HK-2 (cell line): Measurements from ENCODE around the gene NUDT16L1.
"Not testable (repeated sequence)": the region's sequence is repeated elsewhere in the genome, so short reads cannot be mapped to it uniquely, and the experiment has no call there.

Experiments
- DNase-seq: peaks from one replicate; pipeline ENCODE4 v3.0.0-alpha.2; 2018; ENCODE audit not compliant: unreplicated experiment

The NUDT16L1 gene

DNA sequence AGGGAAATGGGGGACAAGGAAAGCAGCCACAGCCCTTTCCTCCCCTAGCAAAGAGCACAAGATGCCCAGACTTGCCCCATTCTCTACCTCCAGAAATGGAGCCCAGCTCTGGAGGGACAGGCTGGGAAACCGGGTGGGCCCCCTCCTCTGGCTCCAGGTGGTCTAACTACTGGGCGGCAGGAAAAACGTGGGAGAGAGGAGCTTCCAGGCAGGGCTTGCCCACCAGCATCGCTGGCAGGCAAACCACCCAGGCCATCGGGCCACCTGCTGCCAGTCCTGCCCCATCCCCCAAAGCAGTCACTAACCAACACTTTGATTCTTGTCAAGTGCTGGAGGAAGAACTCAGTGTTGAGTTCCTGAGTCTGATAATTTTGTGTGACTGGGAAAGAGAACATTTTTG, 25.1 kb downstream of the NUDT16L1 start:
- DNase-seq, result no peak

- DNase-seq, result no peak
Measured at GRCh38 chr16:4723071-4723767, 29.9 kb downstream of the NUDT16L1 start.

GRCh38 chr16:4724661-4725270, 31.4 kb downstream of the NUDT16L1 start:
- DNase-seq, result no peak

GRCh38 chr16:4726616-4727015, 33.3 kb downstream of the NUDT16L1 start:
- DNase-seq, result no peak

DNA sequence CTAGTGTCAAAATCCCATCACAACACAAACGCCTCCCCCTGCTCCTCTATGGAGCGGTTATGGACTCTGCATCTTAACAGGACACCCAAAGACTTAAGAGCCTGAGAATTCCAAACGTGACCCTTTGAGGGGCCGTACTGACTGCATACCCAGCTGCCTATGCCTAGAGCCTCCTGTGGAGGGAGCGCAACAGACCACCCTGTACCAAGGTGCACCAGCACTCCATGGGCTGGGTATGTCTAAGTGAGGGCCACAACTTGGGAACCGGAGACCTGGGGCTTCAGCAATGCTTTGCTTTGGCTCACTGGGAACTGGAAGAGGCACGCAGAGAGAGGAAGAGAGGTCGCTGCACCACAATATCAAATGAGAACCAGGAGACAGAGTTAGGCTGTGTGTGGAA, 35.3 kb downstream of the NUDT16L1 start:
- DNase-seq, result no peak

DNA sequence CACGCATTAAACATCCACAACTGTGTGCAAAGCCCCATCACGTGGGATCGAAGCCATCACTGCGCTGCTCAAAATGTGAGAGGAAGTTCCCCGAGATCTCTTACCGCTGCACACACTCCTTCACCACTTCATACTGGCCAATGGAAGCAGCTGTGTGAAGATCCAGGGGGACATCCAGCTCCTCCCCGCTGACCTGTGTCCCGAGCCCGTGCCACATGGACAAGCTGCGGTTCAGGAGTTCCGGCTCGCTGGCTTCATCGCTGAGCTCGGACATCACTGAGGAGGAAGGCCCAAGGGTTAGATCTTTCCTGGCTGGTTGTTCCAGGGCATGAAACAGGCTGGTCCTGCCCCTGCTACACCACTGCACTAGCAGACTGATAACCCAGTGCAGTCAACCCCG, 36.5 kb downstream of the NUDT16L1 start:
- DNase-seq, result no peak

DNA sequence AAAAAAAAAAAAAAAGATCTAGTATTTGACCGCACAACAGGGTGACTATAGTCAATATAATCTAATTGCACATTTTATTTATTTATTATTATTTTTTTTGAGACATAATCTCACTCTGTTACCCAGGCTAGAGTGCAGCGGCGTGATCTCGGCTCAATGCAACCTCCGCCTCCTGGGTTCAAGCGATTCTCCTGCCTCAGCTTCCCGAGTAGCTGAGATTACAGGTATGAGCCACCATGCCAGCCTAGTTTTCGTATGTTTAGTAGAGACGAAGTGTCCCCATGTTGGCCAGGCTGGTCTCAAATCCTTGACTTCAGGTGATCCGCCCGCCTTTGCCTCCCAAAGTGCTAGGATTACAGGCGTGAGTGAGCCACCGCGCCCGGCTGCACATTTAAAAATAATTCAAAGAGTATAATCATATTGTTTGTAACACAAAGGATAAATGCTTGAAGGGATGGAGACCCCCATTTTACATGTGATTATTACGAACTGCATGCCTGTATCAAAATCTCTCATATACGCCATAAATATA, 39.9 kb downstream of the NUDT16L1 start:
- no peak for DNase-seq

DNA sequence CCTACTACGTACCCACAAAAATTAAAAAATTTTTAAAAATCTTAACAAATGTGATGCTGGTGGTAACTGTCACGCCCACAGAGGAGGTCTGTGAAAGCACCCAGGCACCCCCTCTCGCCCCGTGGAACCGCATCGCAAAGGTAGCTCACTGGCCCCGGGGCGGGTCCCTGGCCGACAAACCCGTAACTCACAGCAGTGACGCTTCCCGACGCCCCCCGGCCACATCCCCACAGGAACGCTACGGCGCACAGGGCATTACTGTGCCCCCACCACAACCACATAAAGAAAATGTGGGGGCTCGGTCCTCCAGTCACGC, 40.3 kb downstream of the NUDT16L1 start:
- no peak for DNase-seq

- peak; percentile 90 for DNase-seq
Measured at GRCh38 chr16:4734063-4734729, 40.8 kb downstream of the NUDT16L1 start, which contains the start of the genes ANKS3 and DNAAF8. ANKS3 (minus strand) TSS chr16:4734271; CDS start chr16:4730149, 4,122 bp downstream. DNAAF8 (plus strand) TSS chr16:4734537; CDS start chr16:4736515, 1,978 bp downstream.

DNA sequence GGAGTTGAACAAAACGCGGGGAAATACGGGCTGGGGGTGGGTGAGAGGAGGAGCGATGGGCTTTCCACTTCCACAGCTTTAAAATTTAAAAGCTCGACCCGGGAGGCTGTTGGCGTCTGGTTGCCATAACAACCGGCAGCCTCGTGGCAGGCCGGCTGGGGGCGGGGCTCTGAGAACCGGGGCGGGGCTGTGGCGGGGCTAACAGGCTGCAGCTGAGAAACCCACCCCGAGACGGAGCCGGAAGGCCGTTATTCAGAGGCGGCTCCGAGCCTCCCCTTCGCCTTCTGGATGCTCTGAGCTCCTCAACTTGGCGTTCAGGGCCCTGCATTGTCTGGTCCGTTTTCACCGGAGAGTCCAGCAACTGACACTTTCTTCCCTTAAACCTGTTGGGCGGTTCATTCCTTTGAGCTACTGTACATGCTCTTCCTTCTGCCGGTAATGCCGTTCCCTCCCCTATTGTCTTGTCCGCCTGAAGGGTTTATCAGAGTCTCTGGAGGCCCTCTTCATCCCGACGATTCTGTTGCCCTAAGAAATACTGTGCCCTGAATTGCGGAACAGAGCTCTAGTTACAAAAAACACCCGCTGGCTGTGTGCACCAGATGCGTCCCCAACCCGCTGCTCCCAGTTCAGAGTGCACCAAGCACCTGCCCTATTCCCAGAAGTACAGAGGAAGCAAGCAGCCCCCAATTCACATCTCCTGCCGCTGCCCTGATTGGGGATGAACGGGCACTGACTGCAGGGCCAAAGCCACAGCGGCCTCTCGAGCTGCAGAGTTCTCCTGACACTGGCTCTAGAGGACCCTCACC, 41.6 kb downstream of the NUDT16L1 start:
- peak; percentile 76 for DNase-seq

GRCh38 chr16:4736546-4736945, 43.2 kb downstream of the NUDT16L1 start:
- no peak for DNase-seq

DNA sequence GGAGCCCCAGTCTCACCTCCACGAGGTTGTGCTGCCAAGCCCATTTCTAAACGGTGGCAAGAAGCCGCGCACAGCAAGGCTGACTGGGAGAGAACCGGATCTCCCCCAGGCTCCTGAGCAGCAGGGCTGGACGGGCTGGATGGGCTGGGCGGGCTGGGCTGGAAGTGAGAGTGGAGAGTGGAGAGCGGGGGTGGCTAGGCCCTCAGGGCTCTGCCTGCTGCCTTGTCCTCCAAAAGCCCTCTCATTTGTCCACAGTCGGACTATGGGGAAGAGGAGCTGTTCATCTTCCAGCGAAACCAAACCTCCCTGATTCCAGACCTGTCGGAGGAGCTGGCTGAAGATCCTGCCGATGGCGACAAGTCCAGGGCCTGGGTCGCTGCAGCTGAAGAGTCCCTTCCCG, 44.2 kb downstream of the NUDT16L1 start:
- DNase-seq, result no peak

DNA sequence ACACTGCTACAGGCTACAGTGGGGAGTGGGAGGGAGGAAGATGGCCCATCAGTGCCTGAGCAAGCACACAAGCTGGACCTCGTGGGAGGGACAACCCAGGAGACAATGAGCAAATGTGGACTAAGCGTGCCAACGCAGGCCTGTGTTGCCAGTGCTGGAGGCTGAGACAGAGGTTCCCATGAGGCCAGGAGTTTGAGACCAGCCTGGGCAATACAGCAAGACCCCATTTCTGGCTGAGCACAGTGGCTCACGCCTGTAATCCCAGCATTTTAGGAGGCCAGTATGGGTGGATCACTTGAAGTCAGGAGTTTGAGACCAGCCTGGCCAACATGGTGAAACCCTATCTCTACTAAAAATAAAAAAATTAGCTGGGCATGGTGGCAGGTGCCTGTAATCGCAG, 45.0 kb downstream of the NUDT16L1 start:
- not testable (repeated sequence) for DNase-seq

DNA sequence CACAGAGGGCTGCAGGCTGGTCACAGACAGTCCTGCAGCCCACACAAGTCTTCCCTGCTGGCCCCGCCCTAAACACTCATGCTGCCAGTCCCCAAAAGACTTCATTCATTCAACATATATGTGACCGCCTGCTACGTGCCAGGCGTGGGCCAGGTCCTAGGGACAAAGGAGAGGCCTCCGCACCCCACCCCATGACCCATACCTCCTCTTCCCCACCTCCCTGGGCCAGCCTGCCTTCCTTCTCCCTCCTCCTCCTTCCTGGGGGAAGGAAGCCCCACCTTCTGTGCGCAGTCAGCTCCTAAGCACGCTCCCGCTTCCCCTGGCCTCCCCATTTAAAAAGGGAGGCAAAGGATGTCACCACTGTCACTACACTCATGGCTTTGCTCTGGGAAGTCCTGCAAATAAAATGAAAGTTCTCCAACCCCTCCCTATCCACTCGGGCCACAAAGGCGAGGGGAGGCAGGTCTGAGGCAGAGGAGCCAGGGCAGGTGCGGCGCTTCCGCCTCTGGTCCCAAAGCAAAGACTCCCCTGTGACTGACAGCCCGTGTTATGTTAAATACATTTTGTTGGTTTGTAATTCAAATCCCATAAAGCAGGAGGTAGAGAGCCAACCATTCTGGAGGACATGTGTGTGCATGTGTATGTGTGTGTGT, 50.0 kb downstream of the NUDT16L1 start:
- no peak for DNase-seq

- DNase-seq, result no peak
Measured at GRCh38 chr16:4744555-4745273, 51.4 kb downstream of the NUDT16L1 start.

DNA sequence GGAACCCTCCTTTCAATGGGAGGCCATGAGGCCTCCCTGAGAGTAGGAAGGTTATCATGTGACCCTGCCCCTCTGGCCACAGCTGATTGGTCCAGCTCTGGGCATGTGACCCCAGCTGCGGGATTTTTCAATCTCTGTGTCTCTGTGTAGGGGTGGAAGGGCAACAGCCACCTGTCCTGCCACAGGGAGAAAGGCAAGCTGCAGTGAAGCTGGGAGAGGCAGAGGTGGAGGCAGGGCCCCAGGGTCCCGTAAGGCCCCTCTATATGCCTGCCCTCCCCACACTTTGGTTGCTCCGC, 51.9 kb downstream of the NUDT16L1 start:
- DNase-seq, result no peak
